Measurements from ENCODE around the gene UBE2J2. TPM values are rescaled to one million over a fixed set of nuclear protein-coding genes. Genes with fewer than 3 reads are reported as not detected.

Gene UBE2J2
- polyA plus RNA-seq, 2 of the 4 experiments (the other 2 are of a cell fraction) = 21.2 to 36.2 TPM

- TF ChIP-seq HOXA7 (CRISPR knock-in tag; IDR thresholded peaks at IDR 0.05) (no peak), HES2 (IDR thresholded peaks at IDR 0.05) (no peak), ZC3H11A (IDR thresholded peaks at IDR 0.05) (no peak)
- POLR2A ChIA-PET = no interaction called here
- ATAC-seq (no peak), FAIRE-seq (no peak), DNase-seq (ENCODE audit: low read depth in 1 of 2, low spot score in 1 of 2) (no peak)
- H3K4me2 ChIP-seq = no peak overlapping the region
- H3K4me1 ChIP-seq = peaks cover 17% of the 10 kb centered on the region
- H3K27ac ChIP-seq = no peak overlapping the region
- CTCF ChIA-PET = interaction anchor here (0.7 to 1.2 kb wide), 2 partner anchors 18 to 284 kb away, joined by 4 read pairs; no protein-coding TSS in a partner anchor
- WGBS (ENCODE audit: missing lambda C conversion rate) = 87% methylated on average over 9 of the region's 13 CpGs
- H3K4me3 ChIP-seq = no peak overlapping the region
- H3K9me3 ChIP-seq = no peaks in the 10 kb centered on the region
These were observed 5.4 kb downstream of the UBE2J2 start for GRCh38 chr1:1268284-1268682.

- no peak overlapping the region for H3K4me3 ChIP-seq
- CTCF ChIA-PET = interaction anchor here (0.7 to 1.2 kb wide), 3 partner anchors 17 to 283 kb away, joined by 4 to 6 read pairs (median 4); no protein-coding TSS in a partner anchor
- no peaks in the 10 kb centered on the region for H3K9me3 ChIP-seq
- H3K4me2 ChIP-seq = no peak overlapping the region
- ATAC-seq (peak in 1 of 2 experiments; percentile 40; a peak in 1 of 6 replicates), FAIRE-seq (no peak), DNase-seq (ENCODE audit: low read depth in 1 of 2, low spot score in 1 of 2) (no peak)
- WGBS (ENCODE audit: missing lambda C conversion rate) = 97% methylated on average over 27 of the region's 39 CpGs
- H3K4me1 ChIP-seq = peaks cover 17% of the 10 kb centered on the region
- no peak overlapping the region for H3K27ac ChIP-seq
- POLR2A ChIA-PET = no interaction called here
- TF ChIP-seq RARB (CRISPR knock-in tag; IDR thresholded peaks at IDR 0.05) (no peak), HDAC2 (IDR thresholded peaks at IDR 0.05) (no peak), JUNB (IDR thresholded peaks at IDR 0.05) (no peak), RAD21 (conservative IDR thresholded peaks at IDR 0.05 in 1 of 2, IDR thresholded peaks at IDR 0.05 in 1 of 2) (no peak), PHF8 (IDR thresholded peaks at IDR 0.05; ENCODE audit: borderline replicate concordance, low read depth) (no peak), POLR2AphosphoS2 (conservative IDR thresholded peaks at IDR 0.05; ENCODE audit: low read length) (no peak), RCOR1 (IDR thresholded peaks at IDR 0.05; ENCODE audit: low read depth, low read length) (no peak), SMC3 (IDR thresholded peaks at IDR 0.05) (no peak), ZC3H11A (IDR thresholded peaks at IDR 0.05) (no peak), ESRRA (IDR thresholded peaks at IDR 0.05; ENCODE audit: borderline replicate concordance, low read length) (no peak), EHMT2 (IDR thresholded peaks at IDR 0.05; ENCODE audit: low read depth) (no peak)
These were observed 6.0 kb downstream of the UBE2J2 start for GRCh38 chr1:1267488-1268283.

GRCh38 chr1:1264868-1265272 is 8.8 kb downstream of the UBE2J2 start:
- DNase-seq (ENCODE audit: low read depth in 1 of 2, low spot score in 1 of 2) (no peak), ATAC-seq (peak; percentile 51 to 64; a peak in 4 of 6 replicates), FAIRE-seq (no peak)
- 78% methylated on average over 9 of the region's 10 CpGs for WGBS (ENCODE audit: missing lambda C conversion rate)
- CTCF ChIA-PET = interaction anchor here (5.0 kb wide), 1 partner anchor 143 kb away, joined by 17 read pairs; no protein-coding TSS in a partner anchor
- Histone ChIP-seq H3K4me3 (no peak overlapping the region), H3K9me3 (no peaks in the 10 kb centered on the region), H3K4me2 (no peak overlapping the region), H3K4me1 (no peaks in the 10 kb centered on the region), H3K27ac (no peak overlapping the region)
- TF ChIP-seq FOSL2 (IDR thresholded peaks at IDR 0.05) (no peak), FOSL2 (CRISPR knock-in tag; IDR thresholded peaks at IDR 0.05) (no peak; the same call in 1 of the 2 replicates), RAD21 (conservative IDR thresholded peaks at IDR 0.05 in 1 of 2, IDR thresholded peaks at IDR 0.05 in 1 of 2) (no peak), HOXB13 (CRISPR knock-in tag; IDR thresholded peaks at IDR 0.05; ENCODE audit: low read depth) (no peak), CHD4 (IDR thresholded peaks at IDR 0.05; ENCODE audit: borderline replicate concordance) (no peak), HMGXB4 (CRISPR knock-in tag; IDR thresholded peaks at IDR 0.05; ENCODE audit: borderline replicate concordance) (no peak), RFX5 (IDR thresholded peaks at IDR 0.05) (no peak), ESRRA (IDR thresholded peaks at IDR 0.05; ENCODE audit: borderline replicate concordance, low read length) (no peak), CBX8 (IDR thresholded peaks at IDR 0.05) (no peak), SREBF2 (IDR thresholded peaks at IDR 0.05) (no peak), EHMT2 (IDR thresholded peaks at IDR 0.05; ENCODE audit: low read depth) (no peak)
- POLR2A ChIA-PET = no interaction called here
